Testis (tissue), 3 donors: Measurements from ENCODE around the gene ACACA. TPM values are rescaled to one million over a fixed set of nuclear protein-coding genes. Genes with fewer than 3 reads are reported as not detected.

Source experiments
- DNase-seq: peaks from one replicate; pipeline ENCODE4 v3.0.0-alpha.2; 2019
- H3K27ac ChIP-seq, 2 donors: fragments of 200-600 bp; sonication (generic); one replicate each; pipeline ENCODE4 v1.5.1; 2019
- H3K27me3 ChIP-seq: fragments of 200-600 bp; sonication (generic); one replicate; pipeline ENCODE4 v1.5.1; 2019
- H3K36me3 ChIP-seq: fragments of 200-600 bp; sonication (generic); one replicate; pipeline ENCODE4 v1.5.1; 2017; ENCODE audit warnings: low read depth; ENCODE audit errors: missing control alignments
- H3K4me1 ChIP-seq: fragments of 200-600 bp; sonication (generic); one replicate; pipeline ENCODE4 v1.5.1; 2019
- H3K4me3 ChIP-seq, 2 donors: fragments of 200-600 bp; sonication (generic); one replicate each; pipeline ENCODE4 v1.5.1; 2017 to 2019
- H3K9me3 ChIP-seq: fragments of 200-600 bp; sonication (generic); one replicate; pipeline ENCODE4 v1.5.1; 2017
- POLR2A ChIP-seq: fragments of 450-650 bp; IDR thresholded peaks from one replicate; pipeline ENCODE4 v1.6.1; 2017; ENCODE audit warnings: antibody characterized with exemption, mild to moderate bottlenecking, moderate library complexity
- WGBS, 2 donors: methylation state at CpG; one replicate each; pipeline ENCODE4 v1.1.5; 2018; 5-methylcytosine and 5-hydroxymethylcytosine counted together
- intact Hi-C: fragments of 100-400 bp; cut with DNase I; formaldehyde crosslinking; loops from one replicate; pipeline ENCODE4 v1.15.1; 2023; ENCODE audit warnings: low total_unique reads
- polyA plus RNA-seq: library from polyadenylated mRNA; stranded (reverse); fragments of 350-450 nt; fragmentation: Illumina TruSeq; extraction: RNeasy Lipid Tissue Mini Kit (QIAGEN cat#74804); gene quantifications from one replicate; pipeline ENCODE4 v1.2.3, GENCODE V29; 2014; ENCODE audit warnings: low read depth, low replicate concordance; ENCODE audit not compliant: insufficient read depth
- total RNA-seq, 2 donors: library from RNA; depleted of rRNA; stranded (reverse); fragments of >200 nt; gene quantifications; one replicate each; pipeline ENCODE4 v1.2.3, GENCODE V29; 2016
- TF ChIP-seq, protein P1 (sequence below), 3 experiments: fragments of 450-650 bp in 2 of 3; fragments of 200-600 bp in 1 of 3; sonication (generic) in 1 of 3; IDR thresholded peaks; one replicate each; pipeline ENCODE4 v1.5.1; 2016 to 2019; ENCODE audit warnings: antibody characterized with exemption in 3 of 3, mild to moderate bottlenecking in 2 of 3, moderate library complexity in 1 of 3

The ACACA gene
- total and polyA plus RNA-seq, 3 donors from 2014 or later, result 43.4 to 65.0 (median 56.0) TPM

GRCh38 chr17:37065486-37066321 lies 340.9 kb downstream of the ACACA start:
- no peaks in the 10 kb centered on the region for H3K27me3 ChIP-seq
- WGBS, 2 donors, result 73 to 74% methylated on average over 17 to 23 of the region's 23 CpGs
- TF ChIP-seq, protein P1, sequence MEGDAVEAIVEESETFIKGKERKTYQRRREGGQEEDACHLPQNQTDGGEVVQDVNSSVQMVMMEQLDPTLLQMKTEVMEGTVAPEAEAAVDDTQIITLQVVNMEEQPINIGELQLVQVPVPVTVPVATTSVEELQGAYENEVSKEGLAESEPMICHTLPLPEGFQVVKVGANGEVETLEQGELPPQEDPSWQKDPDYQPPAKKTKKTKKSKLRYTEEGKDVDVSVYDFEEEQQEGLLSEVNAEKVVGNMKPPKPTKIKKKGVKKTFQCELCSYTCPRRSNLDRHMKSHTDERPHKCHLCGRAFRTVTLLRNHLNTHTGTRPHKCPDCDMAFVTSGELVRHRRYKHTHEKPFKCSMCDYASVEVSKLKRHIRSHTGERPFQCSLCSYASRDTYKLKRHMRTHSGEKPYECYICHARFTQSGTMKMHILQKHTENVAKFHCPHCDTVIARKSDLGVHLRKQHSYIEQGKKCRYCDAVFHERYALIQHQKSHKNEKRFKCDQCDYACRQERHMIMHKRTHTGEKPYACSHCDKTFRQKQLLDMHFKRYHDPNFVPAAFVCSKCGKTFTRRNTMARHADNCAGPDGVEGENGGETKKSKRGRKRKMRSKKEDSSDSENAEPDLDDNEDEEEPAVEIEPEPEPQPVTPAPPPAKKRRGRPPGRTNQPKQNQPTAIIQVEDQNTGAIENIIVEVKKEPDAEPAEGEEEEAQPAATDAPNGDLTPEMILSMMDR (IDR thresholded peaks at IDR 0.05), result no peak
- TF ChIP-seq POLR2A, result no peak

GRCh38 chr17:37064956-37065355 lies 341.7 kb downstream of the ACACA start:
- Histone ChIP-seq H3K4me3 (no peak overlapping the region), H3K36me3 (no peaks in the 10 kb centered on the region), H3K27ac (no peak overlapping the region), H3K9me3 (no peaks in the 10 kb centered on the region), H3K4me1 (peaks cover 6% of the 10 kb centered on the region), H3K27me3 (no peaks in the 10 kb centered on the region)
- intact Hi-C loops, result no loop called here
- TF ChIP-seq, protein P1 (IDR thresholded peaks at IDR 0.05), result no peak
- TF ChIP-seq POLR2A, result no peak
- DNase-seq, result no peak
- 93 to 95% methylated on average over 8 of the region's 8 CpGs for WGBS, 2 donors

More at GRCh38 chr17:37065486-37066321, 340.9 kb downstream of the ACACA start:
- H3K9me3 ChIP-seq, result no peaks in the 10 kb centered on the region
- H3K27ac ChIP-seq, result no peak overlapping the region
- no peak overlapping the region for H3K4me3 ChIP-seq
- no peaks in the 10 kb centered on the region for H3K36me3 ChIP-seq
- H3K4me1 ChIP-seq, result peaks cover 6% of the 10 kb centered on the region
- intact Hi-C loops, result no loop called here
- no peak for DNase-seq

DNA sequence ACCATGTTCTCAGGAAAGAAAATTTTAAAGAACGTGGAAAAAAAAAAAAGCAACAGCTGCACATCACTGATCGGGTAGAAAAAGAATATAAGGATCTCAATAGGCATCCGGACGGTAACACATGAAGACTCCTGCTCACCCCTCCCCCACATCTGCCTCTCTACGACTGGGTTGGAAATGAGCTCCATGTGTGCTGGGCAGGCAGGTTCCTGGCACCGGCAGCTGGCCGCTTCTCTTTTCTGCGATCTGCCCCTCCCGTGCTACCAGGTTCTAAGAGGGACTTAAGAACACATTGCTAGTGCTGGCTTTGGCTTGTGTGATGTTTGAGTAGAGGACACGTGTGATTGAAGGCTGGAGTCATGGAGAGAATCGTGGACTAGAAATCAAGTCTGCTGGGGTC lies 342.4 kb downstream of the ACACA start:
- intact Hi-C loops, result no loop called here
- no peak overlapping the region for H3K4me3 ChIP-seq
- H3K36me3 ChIP-seq, result no peaks in the 10 kb centered on the region
- H3K4me1 ChIP-seq, result peaks cover 6% of the 10 kb centered on the region
- no peak overlapping the region for H3K27ac ChIP-seq
- 27% methylated on average over 11 of the region's 11 CpGs for WGBS, 2 donors
- TF ChIP-seq POLR2A, result no peak
- TF ChIP-seq, protein P1 (IDR thresholded peaks at IDR 0.05), result no peak
- no peaks in the 10 kb centered on the region for H3K9me3 ChIP-seq
- peak; percentile 22 for DNase-seq
- no peaks in the 10 kb centered on the region for H3K27me3 ChIP-seq

GRCh38 chr17:37062021-37062420 lies 344.6 kb downstream of the ACACA start:
- Histone ChIP-seq H3K27ac (no peak overlapping the region), H3K4me1 (peaks cover 6% of the 10 kb centered on the region), H3K27me3 (no peaks in the 10 kb centered on the region), H3K4me3 (no peak overlapping the region), H3K36me3 (no peaks in the 10 kb centered on the region), H3K9me3 (no peaks in the 10 kb centered on the region)
- WGBS, 2 donors, result 47 to 63% methylated on average over 9 of the region's 9 CpGs
- DNase-seq, result no peak
- intact Hi-C loops, result no loop called here
- no peak for TF ChIP-seq POLR2A
- TF ChIP-seq, protein P1 (IDR thresholded peaks at IDR 0.05), result no peak

DNA sequence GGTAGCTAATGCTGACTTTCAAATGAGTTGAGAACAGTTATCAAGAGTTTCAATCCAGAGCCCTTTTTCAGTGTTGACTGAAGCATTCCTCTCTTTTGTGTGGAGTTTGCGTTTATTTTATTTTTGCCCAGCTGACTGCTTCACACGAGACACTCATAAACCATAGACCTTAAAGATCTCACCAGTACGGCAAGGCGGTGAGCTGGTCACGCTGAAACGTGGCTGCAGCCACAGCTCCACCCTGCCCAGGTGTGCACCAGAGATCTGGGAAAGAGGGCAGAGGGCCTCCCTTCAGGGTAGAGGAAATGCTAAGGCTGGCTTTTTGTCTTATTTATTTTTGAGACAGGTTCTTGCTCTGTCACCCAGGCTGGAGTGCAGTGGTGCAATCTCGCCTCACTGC lies 345.7 kb downstream of the ACACA start:
- intact Hi-C loops, result no loop called here
- peaks cover 6% of the 10 kb centered on the region for H3K4me1 ChIP-seq
- 80 to 85% methylated on average over 7 of the region's 7 CpGs for WGBS, 2 donors
- TF ChIP-seq POLR2A, result no peak
- TF ChIP-seq, protein P1 (IDR thresholded peaks at IDR 0.05), result no peak
- no peak for DNase-seq
- no peaks in the 10 kb centered on the region for H3K9me3 ChIP-seq
- no peak overlapping the region for H3K4me3 ChIP-seq
- H3K36me3 ChIP-seq, result no peaks in the 10 kb centered on the region
- H3K27ac ChIP-seq, result no peak overlapping the region
- no peaks in the 10 kb centered on the region for H3K27me3 ChIP-seq
